ENCODE data around the gene TMEM14B.
"Not testable (repeated sequence)": the region's sequence is repeated elsewhere in the genome, so short reads cannot be mapped to it uniquely, and the experiment has no call there.

The TMEM14B gene

DNA sequence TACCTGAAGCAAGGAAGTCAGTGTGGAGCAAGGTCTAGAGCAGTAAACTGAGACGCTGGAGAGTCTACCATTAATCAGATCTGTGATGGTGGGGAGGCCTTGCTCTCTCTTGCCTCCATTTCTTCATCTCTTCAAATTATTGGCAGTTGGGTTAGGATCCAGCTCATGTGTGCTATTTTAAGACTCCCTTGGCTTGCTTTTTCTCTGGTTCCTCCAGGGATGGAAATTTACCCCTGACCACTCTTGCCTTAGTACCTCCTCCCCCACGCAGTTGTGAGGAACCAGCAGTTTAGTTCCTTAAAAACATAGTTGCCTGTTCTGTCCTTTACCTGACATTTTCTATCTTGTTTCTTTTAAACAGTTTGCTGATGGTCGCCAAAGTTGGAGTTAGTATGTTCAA, 17.4 kb upstream of the TMEM14B start:
- in situ Hi-C loops (cut with MboI; ENCODE audit: low pct_unique_long_range_greater_than_20kb, low sequenced_read_pairs, unreplicated experiment), result no loop called here
- TF ChIP-seq, protein P1, sequence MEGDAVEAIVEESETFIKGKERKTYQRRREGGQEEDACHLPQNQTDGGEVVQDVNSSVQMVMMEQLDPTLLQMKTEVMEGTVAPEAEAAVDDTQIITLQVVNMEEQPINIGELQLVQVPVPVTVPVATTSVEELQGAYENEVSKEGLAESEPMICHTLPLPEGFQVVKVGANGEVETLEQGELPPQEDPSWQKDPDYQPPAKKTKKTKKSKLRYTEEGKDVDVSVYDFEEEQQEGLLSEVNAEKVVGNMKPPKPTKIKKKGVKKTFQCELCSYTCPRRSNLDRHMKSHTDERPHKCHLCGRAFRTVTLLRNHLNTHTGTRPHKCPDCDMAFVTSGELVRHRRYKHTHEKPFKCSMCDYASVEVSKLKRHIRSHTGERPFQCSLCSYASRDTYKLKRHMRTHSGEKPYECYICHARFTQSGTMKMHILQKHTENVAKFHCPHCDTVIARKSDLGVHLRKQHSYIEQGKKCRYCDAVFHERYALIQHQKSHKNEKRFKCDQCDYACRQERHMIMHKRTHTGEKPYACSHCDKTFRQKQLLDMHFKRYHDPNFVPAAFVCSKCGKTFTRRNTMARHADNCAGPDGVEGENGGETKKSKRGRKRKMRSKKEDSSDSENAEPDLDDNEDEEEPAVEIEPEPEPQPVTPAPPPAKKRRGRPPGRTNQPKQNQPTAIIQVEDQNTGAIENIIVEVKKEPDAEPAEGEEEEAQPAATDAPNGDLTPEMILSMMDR (IDR thresholded peaks at IDR 0.05; ENCODE audit: extremely low read depth, insufficient read depth, missing control alignments), result no peak
- no peak for DNase-seq (ENCODE audit: low spot score)

DNA sequence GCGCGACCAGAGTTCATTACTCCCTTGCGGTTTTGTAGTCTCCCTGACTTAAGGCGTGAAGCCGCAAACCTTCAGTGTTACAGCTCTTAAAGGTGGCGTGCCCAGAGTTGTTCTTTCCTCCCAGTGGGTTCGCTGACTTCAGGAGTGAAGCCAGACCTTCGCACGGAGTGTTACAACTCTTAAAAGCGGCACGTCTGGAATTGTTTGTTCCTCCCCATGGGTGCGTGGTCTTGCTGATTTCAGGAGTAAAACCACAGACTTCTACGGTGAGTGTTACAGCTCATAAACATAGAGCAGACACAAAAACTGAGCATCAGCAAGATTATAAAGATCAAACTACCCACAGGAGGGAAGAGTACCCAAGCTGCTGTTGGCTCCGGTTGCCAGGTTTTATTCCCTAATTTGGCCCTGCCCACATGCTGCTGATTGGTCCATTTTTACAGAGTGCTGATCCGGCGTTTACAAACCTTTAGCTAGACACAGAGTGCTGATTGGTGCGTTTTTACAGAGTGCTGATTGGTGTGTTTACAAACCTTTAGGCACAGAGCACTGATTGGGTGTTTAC, 14.4 kb upstream of the TMEM14B start:
- TF ChIP-seq, protein P1 (IDR thresholded peaks at IDR 0.05; ENCODE audit: extremely low read depth, insufficient read depth, missing control alignments), result no peak
- in situ Hi-C loops (cut with MboI; ENCODE audit: low pct_unique_long_range_greater_than_20kb, low sequenced_read_pairs, unreplicated experiment), result no loop called here
- DNase-seq (ENCODE audit: low spot score), result no peak

DNA sequence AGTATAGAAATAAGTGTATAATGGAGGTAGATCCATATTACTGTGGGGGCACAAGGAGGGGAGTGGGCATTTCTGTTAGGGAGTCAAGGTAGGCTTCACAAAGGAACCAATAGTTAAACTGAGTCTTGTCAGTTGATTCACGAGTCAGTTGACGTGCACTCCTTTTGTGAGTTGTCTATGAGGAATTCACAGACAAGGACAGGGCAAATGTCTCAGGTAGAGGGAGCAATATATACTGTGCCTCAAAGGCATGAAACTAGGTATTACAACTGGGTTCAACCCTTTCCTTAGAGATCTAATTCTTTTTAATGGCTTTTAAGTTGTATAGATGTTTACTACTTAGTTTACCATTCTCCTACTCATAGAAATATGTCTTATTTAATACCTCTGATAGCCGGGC, 13.7 kb upstream of the TMEM14B start:
- no peak for DNase-seq (ENCODE audit: low spot score)
- in situ Hi-C loops (cut with MboI; ENCODE audit: low pct_unique_long_range_greater_than_20kb, low sequenced_read_pairs, unreplicated experiment), result no loop called here
- TF ChIP-seq, protein P1 (IDR thresholded peaks at IDR 0.05; ENCODE audit: extremely low read depth, insufficient read depth, missing control alignments), result no peak

DNA sequence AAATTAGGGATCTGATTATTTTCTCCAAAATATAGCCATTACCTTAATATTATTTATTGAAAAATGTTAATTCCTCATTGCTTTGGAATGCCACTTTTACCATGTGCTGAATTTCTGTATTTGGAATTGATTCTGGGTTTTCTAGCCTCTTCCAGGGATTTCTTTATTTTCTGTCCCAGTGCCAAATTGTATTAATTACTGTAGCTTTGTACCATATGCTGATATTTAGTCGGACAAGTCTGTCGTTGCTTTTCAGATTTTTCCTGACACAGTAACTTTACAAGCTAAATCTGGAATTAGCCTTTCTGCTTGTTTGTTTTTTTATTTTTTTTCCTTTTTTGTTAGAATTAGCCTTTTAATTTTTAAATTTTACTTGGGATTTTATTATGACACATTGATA, 10.9 kb upstream of the TMEM14B start:
- DNase-seq (ENCODE audit: low spot score), result no peak
- in situ Hi-C loops (cut with MboI; ENCODE audit: low pct_unique_long_range_greater_than_20kb, low sequenced_read_pairs, unreplicated experiment), result no loop called here
- TF ChIP-seq, protein P1 (IDR thresholded peaks at IDR 0.05; ENCODE audit: extremely low read depth, insufficient read depth, missing control alignments), result no peak

DNA sequence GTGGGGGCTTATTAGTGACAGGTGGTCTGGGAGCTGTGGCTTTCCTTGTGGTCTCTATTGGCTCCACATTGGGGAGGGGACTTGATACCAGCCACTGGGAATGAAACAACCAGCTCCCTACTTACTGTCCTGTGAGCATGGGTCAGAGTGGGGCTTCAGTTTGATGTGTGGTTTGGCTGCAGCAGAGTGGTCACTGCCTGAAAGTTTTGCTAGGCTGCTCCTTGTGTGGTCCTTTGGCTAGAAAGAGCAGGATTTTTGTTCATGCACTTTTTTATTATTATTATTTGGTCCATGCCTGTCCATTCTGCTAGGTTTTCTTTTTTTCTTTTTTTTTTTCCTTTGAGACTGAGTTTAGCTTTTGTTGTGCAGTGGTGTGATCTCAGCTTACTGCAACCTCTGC, 7.5 kb upstream of the TMEM14B start:
- no peak for DNase-seq (ENCODE audit: low spot score)
- in situ Hi-C loops (cut with MboI; ENCODE audit: low pct_unique_long_range_greater_than_20kb, low sequenced_read_pairs, unreplicated experiment), result no loop called here
- TF ChIP-seq, protein P1 (IDR thresholded peaks at IDR 0.05; ENCODE audit: extremely low read depth, insufficient read depth, missing control alignments), result no peak

DNA sequence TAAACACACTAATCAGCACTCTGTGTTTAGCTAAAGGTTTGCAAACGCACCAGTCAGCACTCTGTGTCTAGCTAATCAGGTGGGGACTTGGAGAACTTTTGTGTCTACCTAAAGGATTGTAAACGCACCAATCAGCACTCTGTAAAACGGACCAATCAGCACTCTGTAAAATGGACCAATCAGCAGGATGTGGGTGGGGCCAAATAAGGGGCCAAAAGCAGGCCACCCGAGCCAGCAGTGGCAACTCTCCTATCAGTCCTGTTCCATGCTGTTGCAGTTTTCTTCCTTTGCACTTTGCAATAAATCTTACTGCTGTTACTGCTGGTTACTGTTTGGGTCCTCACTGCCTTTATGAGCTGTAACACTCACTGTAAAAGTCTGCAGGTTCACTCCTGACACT, 6.0 kb upstream of the TMEM14B start:
- in situ Hi-C loops (cut with MboI; ENCODE audit: low pct_unique_long_range_greater_than_20kb, low sequenced_read_pairs, unreplicated experiment); DNase-seq (ENCODE audit: low spot score): not testable (repeated sequence)

DNA sequence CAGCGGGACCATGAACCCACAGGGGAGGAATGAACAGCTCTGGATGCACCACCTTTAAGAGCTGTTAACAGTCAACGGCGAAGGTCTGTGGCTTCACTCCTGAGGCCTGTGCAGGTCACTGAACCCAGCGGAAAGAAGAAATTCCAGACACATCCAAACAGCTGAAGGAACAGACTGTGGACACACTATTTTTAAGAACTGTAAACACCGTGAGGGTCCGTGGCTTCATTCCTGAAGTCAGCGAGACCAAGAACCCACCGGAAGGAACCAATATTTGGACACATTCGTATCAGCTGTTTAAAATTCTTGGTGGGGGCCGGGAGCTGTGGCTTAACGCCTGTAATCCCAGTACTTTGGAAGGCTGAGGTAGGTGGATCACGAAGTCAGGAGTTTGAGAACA, 5.4 kb upstream of the TMEM14B start:
- TF ChIP-seq, protein P1 (IDR thresholded peaks at IDR 0.05; ENCODE audit: extremely low read depth, insufficient read depth, missing control alignments), result no peak
- DNase-seq (ENCODE audit: low spot score), result no peak
- in situ Hi-C loops (cut with MboI; ENCODE audit: low pct_unique_long_range_greater_than_20kb, low sequenced_read_pairs, unreplicated experiment), result no loop called here
